DMS79 (cell line): Measurements from ENCODE around the gene IGFN1.
"Not testable (repeated sequence)": the region's sequence is repeated elsewhere in the genome, so short reads cannot be mapped to it uniquely, and the experiment has no call there.

Experiments used
- DNase-seq: peaks from one replicate; lab custom pipeline; 2025; lab: John Stamatoyannopoulos, UW

Gene IGFN1

DNA sequence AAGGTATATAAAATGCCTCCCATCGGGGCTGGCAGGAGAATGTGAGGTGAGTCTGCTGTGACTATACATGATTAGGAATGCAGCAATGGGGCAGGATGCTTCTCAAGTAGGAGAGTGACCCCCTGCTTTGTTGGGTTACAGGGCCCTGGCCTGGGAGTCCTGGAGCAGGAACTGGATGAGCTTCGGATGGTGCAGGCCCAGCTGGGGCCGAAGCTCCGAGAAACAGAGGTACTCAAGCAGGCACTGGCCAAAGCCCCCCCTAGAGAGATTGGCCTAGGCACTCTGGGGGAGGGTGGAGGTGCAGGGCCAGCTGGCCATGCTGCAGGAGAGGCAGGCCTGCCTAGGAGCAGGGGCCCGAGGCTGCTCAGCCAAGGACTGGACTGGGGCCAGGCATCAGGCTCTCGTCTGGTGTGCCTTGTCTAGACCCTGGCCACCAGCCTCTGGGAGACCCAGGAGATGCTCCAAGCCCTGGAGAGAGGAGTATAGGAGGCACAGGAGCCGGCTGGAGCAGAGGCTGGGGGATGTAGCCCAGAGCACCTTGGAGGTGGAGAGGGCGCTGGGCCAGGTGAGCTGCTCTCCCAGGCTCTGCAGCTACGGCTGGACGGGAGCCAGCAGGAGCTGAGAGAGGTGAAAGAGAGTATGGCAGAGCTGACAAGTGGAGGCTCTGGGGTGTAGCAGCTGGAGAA lies 59.8 kb downstream of the IGFN1 start:
- peak; percentile 28 for DNase-seq

DNA sequence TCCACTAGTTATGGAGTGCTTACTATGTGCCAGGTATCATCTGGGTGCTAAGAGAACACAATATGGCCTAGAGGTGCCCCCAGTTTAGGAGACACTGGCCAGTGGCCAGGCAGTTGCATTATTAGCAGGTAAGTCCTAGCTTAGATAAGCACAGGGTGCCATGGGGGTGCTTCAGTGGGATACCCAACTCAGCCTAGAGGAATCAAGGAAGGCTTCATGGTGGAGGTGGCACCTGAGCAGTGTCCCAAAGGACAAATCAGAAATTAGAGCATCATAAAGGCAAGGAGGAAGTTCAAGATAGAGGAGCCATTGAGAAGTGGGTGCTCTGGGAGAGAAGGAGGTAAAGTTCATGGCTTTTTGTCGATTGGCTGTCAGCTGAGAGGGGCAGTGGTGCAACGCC lies 60.8 kb downstream of the IGFN1 start:
- DNase-seq = no peak

DNA sequence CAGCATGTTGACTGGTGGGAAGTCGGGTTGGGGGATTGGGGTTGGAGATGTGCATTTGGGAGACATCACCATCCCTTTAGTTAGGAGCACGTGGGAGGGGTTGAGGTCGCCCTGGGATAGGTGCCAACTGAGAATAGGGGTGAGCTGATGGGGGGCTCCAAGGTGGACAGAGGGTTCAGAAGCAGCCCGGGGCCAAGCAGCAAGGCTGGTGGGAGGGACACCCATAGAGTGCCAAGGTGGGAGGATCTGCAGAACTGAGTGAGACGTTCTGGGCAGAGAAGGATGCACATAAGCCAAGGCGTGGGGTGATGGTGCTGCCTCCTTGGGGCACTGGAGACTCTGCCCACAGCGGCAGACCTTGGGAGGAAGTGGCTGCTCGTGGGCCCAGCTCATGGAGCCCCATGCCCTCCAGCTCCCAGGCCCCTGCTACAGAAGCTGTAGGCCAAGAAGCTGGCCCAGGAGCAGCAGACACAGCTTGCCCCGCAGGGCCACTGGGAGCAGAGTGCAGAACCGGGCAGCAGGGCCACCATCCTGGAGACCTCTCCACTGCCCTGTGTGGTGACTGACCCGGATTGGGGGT lies 61.3 kb downstream of the IGFN1 start:
- DNase-seq = no peak

DNA sequence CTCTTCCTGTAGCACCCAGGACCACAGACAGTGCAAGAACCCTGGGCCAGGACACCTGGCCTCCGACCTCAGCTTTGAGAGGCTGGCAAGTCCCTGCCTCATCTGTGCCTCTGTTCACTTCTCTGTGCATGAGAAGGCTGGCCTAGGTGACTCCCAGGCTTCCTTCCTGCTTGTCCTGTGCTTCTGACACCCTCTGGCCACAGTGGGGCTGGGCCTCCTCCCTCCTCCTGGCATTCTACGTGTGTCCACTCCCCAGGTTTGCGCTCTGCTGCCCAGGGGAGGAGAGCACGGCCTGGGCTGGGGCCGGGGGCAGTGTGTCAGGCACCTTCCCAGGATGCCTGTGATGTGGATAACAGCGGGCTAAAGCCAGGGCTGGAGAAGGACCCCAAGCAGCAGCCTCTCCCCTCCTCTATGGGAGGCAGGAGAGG lies 62.3 kb downstream of the IGFN1 start:
- DNase-seq = no peak

- no peak for DNase-seq
These were observed 62.8 kb downstream of the IGFN1 start for GRCh38 chr1:201253411-201253810.

DNA sequence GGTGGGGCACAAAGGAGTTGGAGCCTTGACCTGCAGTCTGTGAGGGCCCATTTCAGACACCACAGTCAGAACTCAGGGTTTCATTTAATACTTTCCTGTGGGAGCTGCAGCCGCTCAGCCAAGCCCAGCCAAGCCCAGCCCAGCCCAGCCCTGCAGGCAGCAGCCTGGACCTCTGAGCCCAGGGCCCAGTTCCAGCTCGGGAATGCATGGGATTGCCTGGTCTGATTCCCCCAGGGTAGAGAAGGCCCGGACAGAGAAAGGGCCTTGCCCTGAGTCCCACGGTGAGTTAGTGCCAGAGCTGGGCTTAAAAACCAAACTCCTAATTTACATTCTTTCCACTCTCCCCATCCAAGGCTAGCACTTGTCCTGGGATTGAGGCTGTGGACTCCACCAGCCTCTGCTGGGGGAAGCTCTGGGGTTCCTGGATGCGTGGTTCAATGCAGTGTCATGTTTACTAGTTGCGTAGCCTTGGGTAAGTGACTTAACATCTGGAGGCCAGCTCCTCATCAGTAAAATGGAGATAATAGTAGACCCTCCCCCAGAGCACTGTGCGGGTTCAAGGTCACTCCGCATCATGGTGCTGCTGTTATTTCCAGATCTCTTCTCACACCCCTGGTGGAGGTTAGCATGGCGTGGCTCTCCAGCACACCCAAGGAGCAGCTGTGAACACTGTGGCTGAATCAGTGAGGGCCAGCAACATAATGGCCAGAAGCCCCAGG lies 63.4 kb downstream of the IGFN1 start:
- no peak for DNase-seq

DNA sequence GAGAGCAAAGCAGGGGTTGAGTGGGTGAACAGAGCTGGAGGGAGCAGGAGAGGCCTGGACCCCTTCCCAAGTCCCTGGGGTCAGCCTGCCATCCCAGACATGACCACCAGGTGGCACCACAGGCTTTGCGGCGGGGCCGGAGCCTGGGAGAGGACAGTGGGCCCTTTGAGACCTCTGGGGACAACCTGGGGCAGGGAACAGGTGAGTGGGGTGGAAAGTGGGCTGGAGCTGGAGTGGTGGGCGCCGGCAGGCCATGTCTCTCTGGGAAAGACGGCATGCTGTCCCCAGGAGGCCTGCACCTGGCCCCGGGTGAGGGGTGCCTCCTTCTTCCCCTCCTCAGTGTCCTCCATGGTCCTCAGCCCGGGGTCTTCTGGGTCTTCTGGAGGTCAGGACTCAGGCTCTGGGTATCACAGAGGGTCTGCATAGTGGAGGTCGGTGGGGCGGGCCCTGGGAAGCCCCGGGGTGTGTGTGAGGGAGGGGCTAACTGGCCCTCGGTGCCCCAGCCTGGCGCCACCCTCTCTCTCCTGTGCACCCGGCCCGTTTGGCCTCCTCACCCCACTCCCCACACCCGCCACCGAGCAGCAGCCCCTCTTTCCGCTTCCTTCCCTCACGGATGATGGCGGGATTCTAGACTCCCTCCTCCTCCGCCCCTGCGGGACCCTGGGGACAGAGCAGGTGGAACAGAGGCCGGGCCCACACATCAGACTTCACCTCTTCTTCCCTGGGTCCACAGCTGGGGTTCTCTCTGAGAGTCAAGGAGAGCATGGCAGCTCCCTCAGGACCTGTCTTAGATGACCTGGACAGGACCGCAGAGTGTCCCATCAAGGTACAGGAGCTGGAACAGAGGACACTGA lies 64.2 kb downstream of the IGFN1 start:
- DNase-seq = no peak

GRCh38 chr1:201255479-201256362 lies 65.1 kb downstream of the IGFN1 start:
- DNase-seq = no peak

DNA sequence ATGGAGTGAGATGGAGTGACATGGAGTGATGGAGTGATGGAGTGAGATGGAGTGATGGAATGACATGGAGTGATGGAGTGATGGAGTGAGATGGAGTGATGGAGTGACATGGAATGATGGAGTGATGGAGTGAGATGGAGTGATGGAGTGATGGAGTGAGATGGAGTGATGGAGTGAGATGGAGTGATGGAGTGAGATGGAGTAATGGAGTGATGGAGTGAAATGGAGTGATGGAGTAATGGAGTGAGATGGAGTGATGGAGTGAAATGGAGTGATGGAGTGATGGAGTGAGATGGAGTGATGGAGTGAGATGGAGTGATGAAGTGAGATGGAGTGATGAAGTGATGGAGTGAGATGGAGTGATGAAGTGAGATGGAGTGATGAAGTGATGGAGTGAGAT lies 67.5 kb downstream of the IGFN1 start:
- not testable (repeated sequence) for DNase-seq

DNA sequence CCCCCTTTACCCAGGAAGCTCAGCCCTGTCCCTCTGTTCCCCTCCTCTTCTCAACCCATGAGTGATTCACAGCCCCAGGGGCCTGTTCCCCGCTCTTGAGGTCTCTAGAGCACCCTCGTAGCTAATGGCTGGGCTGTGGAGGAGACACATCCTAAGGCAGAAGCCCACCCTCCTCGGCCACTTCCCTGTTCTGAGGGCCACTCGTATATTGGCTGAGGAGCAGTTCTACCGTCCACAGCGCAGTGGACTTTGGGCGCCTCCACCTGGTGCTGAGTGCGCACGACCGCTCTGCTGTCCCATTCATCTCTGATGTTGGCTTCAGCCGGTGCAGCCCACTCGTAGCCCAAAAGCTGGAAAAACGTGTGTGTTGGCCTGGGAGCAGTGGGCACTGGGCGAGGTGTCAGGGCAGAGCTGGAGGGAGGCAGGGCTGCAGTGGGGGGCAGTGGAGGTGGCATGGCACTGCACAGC lies 68.2 kb downstream of the IGFN1 start:
- DNase-seq = no peak

- DNase-seq = no peak
These were observed 69.0 kb downstream of the IGFN1 start for GRCh38 chr1:201259476-201260235.

DNA sequence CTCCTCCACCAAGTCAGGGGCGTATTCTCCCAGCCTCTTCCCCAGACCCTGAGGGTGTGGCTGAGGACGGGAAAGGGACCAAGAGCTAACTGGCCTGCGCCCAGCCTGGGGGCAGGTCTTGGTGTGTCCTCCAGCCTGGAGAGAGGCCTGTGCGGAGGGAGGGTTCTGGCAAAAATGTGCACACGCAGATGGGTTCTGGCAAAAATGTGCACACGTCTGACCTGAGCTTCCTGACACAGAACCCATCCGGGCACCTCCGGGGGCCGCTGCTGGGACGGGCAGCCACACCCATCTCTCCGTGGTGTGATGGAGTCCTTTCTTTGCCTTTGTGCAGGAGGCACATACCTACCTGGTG lies 69.6 kb downstream of the IGFN1 start:
- no peak for DNase-seq

DNA sequence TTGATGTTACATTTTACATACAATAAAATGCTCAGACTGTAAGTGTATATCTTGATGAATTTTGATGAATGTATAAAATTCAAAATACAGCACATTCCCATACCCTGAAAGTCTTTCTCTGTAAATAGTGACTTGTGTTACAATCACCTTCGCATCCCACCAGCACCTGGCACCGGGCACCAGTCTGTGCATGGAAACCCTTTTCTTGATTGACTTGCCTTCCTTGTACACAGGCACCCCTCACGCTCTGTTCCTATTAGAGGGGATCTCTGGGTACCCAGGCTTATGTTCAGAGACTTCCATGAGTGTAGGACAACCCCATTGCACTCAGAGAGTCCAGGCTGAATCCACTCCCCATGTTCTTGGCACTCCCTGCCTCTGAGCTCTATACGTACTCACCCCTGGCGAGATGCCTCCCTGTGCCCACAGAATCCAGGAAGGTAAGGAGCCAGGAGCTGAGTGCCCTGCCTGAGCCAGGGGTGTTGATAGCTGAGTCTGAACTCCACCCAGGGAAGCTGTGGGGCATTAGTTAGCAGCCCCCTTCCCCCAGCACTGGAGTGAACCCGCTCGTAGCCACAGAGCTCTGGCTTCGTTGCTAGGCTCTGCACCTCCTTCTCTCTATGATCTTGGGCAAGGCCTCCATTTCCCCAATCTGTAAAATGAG lies 70.2 kb downstream of the IGFN1 start:
- no peak for DNase-seq

DNA sequence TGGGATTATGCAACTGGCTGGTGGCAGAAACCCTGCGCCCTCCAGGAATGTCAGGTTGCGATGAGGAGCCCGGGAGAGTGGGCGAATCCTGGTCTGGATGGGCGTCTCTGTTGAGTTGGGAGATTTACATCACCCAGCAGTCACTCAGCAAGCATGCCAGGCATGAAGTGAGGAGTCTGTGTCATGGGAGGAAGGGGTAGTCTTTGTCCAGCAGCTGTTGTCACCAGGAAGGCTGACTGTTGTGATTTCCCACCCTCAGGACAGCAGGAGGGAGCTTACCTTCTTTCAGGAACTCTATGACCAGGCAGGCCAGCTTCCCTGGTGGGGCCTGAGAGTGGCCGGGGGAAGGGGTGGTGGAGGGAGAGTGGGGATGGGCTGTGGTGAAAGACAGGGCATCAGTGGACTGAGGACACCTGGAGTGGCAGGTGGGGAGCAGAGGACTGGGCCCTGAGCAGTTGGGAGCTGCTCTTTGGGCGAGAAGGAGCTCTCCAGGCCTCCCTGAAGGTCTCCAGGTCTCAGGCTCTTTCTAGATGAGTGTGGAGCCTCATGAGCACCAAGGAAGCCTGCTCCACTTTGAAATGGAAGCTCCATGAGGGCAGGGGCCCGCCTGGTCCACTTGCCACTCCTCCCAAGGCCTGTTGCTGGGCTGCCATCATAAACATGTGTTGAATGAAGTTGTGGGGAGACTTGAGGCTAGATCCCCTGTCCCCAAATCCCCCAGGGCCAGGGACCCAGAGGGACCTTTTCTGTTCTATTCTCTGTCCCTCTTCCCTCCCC lies 71.3 kb downstream of the IGFN1 start:
- no peak for DNase-seq

DNA sequence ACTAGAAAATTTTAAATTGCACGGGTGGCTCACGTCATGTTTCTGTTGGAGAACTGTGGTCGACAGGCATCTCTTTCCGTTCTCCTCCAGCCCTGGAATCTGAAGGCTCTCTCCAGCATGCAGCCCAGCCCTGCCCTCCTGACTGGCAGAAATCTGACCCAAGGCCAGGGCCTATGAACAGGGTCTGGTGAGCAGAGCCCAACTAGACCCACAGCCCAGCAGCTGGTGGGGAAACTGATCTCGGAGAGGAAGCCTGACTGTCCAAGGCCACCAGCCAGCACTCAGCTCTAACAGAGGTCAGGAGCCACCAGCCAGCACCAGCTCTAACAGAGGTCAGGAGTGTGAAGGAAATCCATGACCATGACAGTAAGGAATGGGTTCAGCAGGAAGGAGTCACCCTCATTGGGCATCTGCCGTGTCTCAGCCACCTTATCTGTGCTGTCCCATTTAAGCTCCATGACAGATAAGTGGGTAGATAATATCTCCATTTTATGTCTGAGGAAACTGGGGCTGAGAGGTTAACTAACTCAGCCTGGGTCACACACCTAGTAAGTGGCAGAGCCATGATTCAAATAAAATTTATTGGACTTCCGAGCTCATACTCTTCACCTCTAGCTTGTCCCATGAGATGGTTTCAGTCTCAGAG lies 72.5 kb downstream of the IGFN1 start:
- DNase-seq = no peak

DNA sequence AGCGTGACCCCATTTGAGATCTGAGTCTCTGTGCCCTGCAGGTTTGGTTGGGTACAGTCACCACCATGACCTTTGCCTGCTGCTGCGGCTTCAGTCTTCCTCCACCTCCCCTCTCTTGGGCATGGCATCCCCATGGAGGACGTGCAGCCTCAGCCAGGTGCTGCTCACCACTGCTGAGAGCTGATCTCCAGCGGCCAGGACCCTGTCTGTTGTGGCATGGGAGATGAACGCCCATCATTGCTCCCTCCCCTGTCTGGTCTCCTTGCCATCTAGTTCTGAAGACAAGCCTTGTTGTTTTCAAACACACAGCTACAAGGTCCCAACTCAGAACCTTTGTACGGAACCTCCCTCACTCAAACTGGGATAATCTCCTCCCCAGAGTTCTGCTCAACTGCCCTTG lies 73.4 kb downstream of the IGFN1 start:
- DNase-seq = no peak

- no peak for DNase-seq
These were observed 73.9 kb downstream of the IGFN1 start for GRCh38 chr1:201264554-201264953.

- DNase-seq = no peak
These were observed 75.1 kb downstream of the IGFN1 start for GRCh38 chr1:201265756-201266155.

GRCh38 chr1:201266276-201266675 lies 75.7 kb downstream of the IGFN1 start:
- DNase-seq = no peak
